Keratinocyte (primary cell): Measurements from ENCODE around the gene CDKN1B. TPM values are rescaled to one million over a fixed set of nuclear protein-coding genes. Genes with fewer than 3 reads are reported as not detected.

ENCODE experiments used
- DNase-seq: peaks from one replicate; pipeline ENCODE4 v3.0.0-alpha.2; 2011; ENCODE audit warnings: low read depth, missing footprints, low spot score
- FAIRE-seq: peaks from 2 replicates; lab custom pipeline; 2011; peaks lifted over from hg19 to GRCh38; lab: Jason Lieb, UNC
- H2AFZ ChIP-seq: 2 replicates; pipeline ENCODE4 v1.6.0; 2012; ENCODE audit warnings: low read length, control low read depth, inconsistent platforms; ENCODE audit not compliant: control insufficient read depth
- H3K27ac ChIP-seq: 2 replicates; pipeline ENCODE4 v1.5.1; 2011; ENCODE audit warnings: low read length; ENCODE audit not compliant: control insufficient read depth, insufficient read depth
- H3K27me3 ChIP-seq: 3 replicates; pipeline ENCODE4 v1.6.0; 2011; ENCODE audit warnings: low read length; ENCODE audit not compliant: control insufficient read depth, insufficient read depth; ENCODE audit errors: extremely low read depth
- H3K36me3 ChIP-seq, 2 experiments: 2 replicates in 1 of 2; 3 replicates in 1 of 2; pipeline ENCODE4 v1.5.1; 2011; ENCODE audit warnings: low read length in 2 of 2, mild to moderate bottlenecking in 1 of 2; ENCODE audit not compliant: control insufficient read depth in 2 of 2, insufficient read depth in 2 of 2; ENCODE audit errors: extremely low read depth in 1 of 2
- H3K4me1 ChIP-seq: 3 replicates; pipeline ENCODE4 v1.5.1; 2011; ENCODE audit warnings: low read length; ENCODE audit not compliant: control insufficient read depth, insufficient read depth; ENCODE audit errors: extremely low read depth
- H3K4me2 ChIP-seq: 3 replicates; pipeline ENCODE4 v1.6.0; 2011; ENCODE audit warnings: low read depth, low read length; ENCODE audit not compliant: control insufficient read depth, insufficient read depth; ENCODE audit errors: extremely low read depth
- H3K4me3 ChIP-seq, 3 experiments: fragments of 200-600 bp in 1 of 3; sonication (generic) in 1 of 3; 2 replicates in 2 of 3; 3 replicates in 1 of 3; pipeline ENCODE4 v1.5.1; 2011 to 2016; ENCODE audit warnings: low read length in 3 of 3, mild to moderate bottlenecking in 3 of 3, control low read depth in 2 of 3, inconsistent platforms in 1 of 3, low read depth in 1 of 3, mixed read lengths in 1 of 3, mixed run types in 1 of 3, moderate library complexity in 1 of 3; ENCODE audit not compliant: control insufficient read depth in 2 of 3, insufficient read depth in 2 of 3; ENCODE audit errors: extremely low read depth in 1 of 3
- H3K79me2 ChIP-seq: 2 replicates; pipeline ENCODE4 v1.6.0; 2012; ENCODE audit warnings: low read length; ENCODE audit not compliant: control insufficient read depth, insufficient read depth
- H3K9ac ChIP-seq: 3 replicates; pipeline ENCODE4 v1.6.0; 2011; ENCODE audit warnings: low read length; ENCODE audit not compliant: control insufficient read depth, insufficient read depth; ENCODE audit errors: extremely low read depth
- H3K9me1 ChIP-seq: 3 replicates; pipeline ENCODE4 v1.6.0; 2011; ENCODE audit warnings: low read length; ENCODE audit not compliant: control insufficient read depth, insufficient read depth; ENCODE audit errors: extremely low read depth
- H3K9me3 ChIP-seq: 2 replicates; pipeline ENCODE4 v1.5.1; 2012; ENCODE audit warnings: low read depth, low read length; ENCODE audit not compliant: control insufficient read depth
- H4K20me1 ChIP-seq: 3 replicates; pipeline ENCODE4 v1.6.0; 2011; ENCODE audit warnings: low read length; ENCODE audit not compliant: control insufficient read depth, insufficient read depth; ENCODE audit errors: extremely low read depth
- EZH2 ChIP-seq: IDR thresholded peaks from one replicate; pipeline ENCODE4 v1.6.1; 2012; ENCODE audit warnings: inconsistent platforms, mild to moderate bottlenecking, low read length, moderate library complexity
- dilution Hi-C: fragments of 300-500 bp; cut with MboI; formaldehyde crosslinking; loops from one replicate; pipeline ENCODE4 v1.7.0; 2020; ENCODE audit warnings: low sequenced_read_pairs; ENCODE audit not compliant: extremely low pct_ligation_motif_present
- polyA plus RNA-seq, 5 experiments: library from polyadenylated mRNA; depleted of rRNA in 3 of 5; stranded (reverse) in 3 of 5; stranded (forward) in 1 of 5; unstranded in 1 of 5; fragments of >200 nt; gene quantifications; 1 replicate in 1 of 5; 2 replicates in 3 of 5; 3 replicates in 1 of 5; pipeline versions ENCODE4 v1.2.1 to v1.2.3, GENCODE V29; 2011 to 2012; ENCODE audit warnings: missing spikeins in 2 of 5, low read depth in 1 of 5, low replicate concordance in 1 of 5
- TF ChIP-seq, protein P1 (sequence below), 3 experiments: IDR thresholded peaks in 1 of 3; conservative IDR thresholded peaks in 1 of 3; optimal IDR thresholded peaks in 1 of 3; 2 replicates in 2 of 3; 3 replicates in 1 of 3; pipeline versions ENCODE3 to v1.5.1; 2011; ENCODE audit warnings: low read length in 3 of 3, mild to moderate bottlenecking in 3 of 3, moderate library complexity in 2 of 3, control low read depth in 1 of 3, inconsistent platforms in 1 of 3; ENCODE audit not compliant: insufficient read depth in 2 of 3; ENCODE audit errors: extremely low read depth in 1 of 3

CDKN1B gene
- polyA plus RNA-seq, 1 donor (not counting 4 experiments of a cell fraction or from before 2014, with no cell fraction given): 5.1 TPM

DNA sequence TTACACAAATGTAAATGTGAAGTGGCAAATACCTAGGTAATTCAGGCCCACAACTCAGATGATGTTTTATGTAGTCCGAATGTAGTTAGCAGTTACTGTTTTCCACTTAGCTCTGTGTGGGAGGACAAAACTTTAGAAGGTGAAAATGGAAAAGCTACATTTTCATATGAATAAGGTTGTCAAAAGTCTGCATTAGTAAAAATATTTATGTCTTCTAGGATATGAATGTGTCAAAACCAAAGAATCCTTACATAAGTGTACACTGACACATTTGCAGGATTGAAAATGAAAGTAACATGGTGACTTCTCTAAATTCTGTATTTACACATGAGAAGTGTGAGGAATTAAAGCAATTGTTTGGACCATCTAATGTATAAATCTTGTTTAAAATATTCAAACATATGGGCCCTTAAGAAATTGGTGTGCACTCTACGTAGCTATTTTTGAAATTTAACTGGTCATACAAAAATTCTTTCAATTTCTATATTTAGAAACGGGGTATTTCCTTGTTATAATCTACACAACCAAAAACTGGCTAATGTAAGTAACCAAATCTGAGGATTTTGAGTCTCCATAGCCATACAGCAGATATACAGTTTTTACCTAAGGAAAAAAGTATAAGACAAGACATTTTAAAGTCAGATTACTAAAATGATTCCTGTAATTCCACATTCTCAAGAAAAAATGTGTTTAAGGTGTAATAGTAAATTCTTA, 5.4 kb downstream of the CDKN1B start:
- Histone ChIP-seq H3K27me3 (no peaks in the 10 kb centered on the region), H4K20me1 (peaks cover 2% of the 10 kb centered on the region), H3K36me3 (peaks cover 0 to 7% of the 10 kb centered on the region in 2 experiments), H3K9me3 (no peaks in the 10 kb centered on the region), H3K27ac (peak overlapping the region; percentile 89), H3K4me1 (peaks cover 26% of the 10 kb centered on the region), H3K9me1 (no peaks in the 10 kb centered on the region), H3K4me2 (peak overlapping the region; percentile 96), H3K4me3 (peak overlapping the region; percentile 18 to 84 (median 69)), H2AFZ (no peak overlapping the region), H3K79me2 (peaks cover 59% of the 10 kb centered on the region), H3K9ac (peak overlapping the region; percentile 89)
- dilution Hi-C loops: no loop called here
- FAIRE-seq: no peak
- no peak for TF ChIP-seq EZH2
- TF ChIP-seq, protein P1, sequence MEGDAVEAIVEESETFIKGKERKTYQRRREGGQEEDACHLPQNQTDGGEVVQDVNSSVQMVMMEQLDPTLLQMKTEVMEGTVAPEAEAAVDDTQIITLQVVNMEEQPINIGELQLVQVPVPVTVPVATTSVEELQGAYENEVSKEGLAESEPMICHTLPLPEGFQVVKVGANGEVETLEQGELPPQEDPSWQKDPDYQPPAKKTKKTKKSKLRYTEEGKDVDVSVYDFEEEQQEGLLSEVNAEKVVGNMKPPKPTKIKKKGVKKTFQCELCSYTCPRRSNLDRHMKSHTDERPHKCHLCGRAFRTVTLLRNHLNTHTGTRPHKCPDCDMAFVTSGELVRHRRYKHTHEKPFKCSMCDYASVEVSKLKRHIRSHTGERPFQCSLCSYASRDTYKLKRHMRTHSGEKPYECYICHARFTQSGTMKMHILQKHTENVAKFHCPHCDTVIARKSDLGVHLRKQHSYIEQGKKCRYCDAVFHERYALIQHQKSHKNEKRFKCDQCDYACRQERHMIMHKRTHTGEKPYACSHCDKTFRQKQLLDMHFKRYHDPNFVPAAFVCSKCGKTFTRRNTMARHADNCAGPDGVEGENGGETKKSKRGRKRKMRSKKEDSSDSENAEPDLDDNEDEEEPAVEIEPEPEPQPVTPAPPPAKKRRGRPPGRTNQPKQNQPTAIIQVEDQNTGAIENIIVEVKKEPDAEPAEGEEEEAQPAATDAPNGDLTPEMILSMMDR (optimal IDR thresholded peaks at IDR 0.05 in 1 of 3, IDR thresholded peaks at IDR 0.05 in 1 of 3, conservative IDR thresholded peaks at IDR 0.05 in 1 of 3; ENCODE audit: extremely low read depth in 1 of 3, insufficient read depth in 2 of 3, low read length in 3 of 3): no peak
- DNase-seq: no peak

DNA sequence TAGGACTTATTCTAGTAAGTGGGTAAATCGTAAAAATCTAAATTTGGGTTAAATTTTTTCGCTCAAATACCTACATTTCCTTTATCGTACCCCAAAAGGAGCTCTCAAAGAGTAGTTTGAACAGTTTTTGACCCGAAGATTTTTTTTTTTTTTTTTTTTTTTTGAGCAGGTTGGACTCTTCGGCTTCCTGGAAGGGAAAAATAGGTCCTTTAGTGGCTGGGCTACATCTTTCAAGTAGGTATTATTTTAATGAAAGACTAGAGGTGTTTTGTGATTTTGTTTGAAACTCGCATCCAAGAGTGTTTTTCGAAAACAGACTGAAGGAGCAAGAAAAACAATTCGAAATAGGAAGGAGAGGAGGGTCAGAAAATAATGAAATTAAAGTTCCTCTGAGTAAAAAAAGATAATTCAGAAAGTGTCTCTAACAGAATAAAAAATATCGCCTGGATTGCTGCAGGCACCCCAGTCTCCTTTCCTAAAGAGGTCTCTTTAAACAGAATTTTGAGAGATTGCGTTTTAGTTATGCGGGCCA, 6.0 kb downstream of the CDKN1B start:
- dilution Hi-C loops: no loop called here
- H3K4me1 ChIP-seq: peaks cover 26% of the 10 kb centered on the region
- H3K4me2 ChIP-seq: peak overlapping the region; percentile 96
- H3K9ac ChIP-seq: peak overlapping the region; percentile 89
- H3K9me3 ChIP-seq: no peaks in the 10 kb centered on the region
- FAIRE-seq (no peak), DNase-seq (no peak)
- H2AFZ ChIP-seq: no peak overlapping the region
- H3K9me1 ChIP-seq: no peaks in the 10 kb centered on the region
- H3K27me3 ChIP-seq: no peaks in the 10 kb centered on the region
- H3K36me3 ChIP-seq: peaks cover 0 to 7% of the 10 kb centered on the region in 2 experiments
- peaks cover 55% of the 10 kb centered on the region for H3K79me2 ChIP-seq
- peak overlapping the region; percentile 69 to 84 (median 77) for H3K4me3 ChIP-seq
- H3K27ac ChIP-seq: peak overlapping the region; percentile 89
- peaks cover 2% of the 10 kb centered on the region for H4K20me1 ChIP-seq
- no peak for TF ChIP-seq EZH2
- TF ChIP-seq, protein P1 (optimal IDR thresholded peaks at IDR 0.05 in 1 of 3, IDR thresholded peaks at IDR 0.05 in 1 of 3, conservative IDR thresholded peaks at IDR 0.05 in 1 of 3; ENCODE audit: extremely low read depth in 1 of 3, insufficient read depth in 2 of 3, low read length in 3 of 3): no peak
